H9 (cell line): Measurements from ENCODE around the gene PPM1B. TPM values are rescaled to one million over a fixed set of nuclear protein-coding genes. Genes with fewer than 3 reads are reported as not detected.

ENCODE experiments used
- DNase-seq: peaks from one replicate; pipeline ENCODE4 v3.0.0-alpha.2; 2017
- H2AFZ ChIP-seq: one replicate; pipeline ENCODE4 v1.6.1; 2013; ENCODE audit warnings: mild to moderate bottlenecking, low read length, control low read depth, moderate library complexity
- H2AK5ac ChIP-seq: 2 replicates; pipeline ENCODE4 v1.6.1; 2013; ENCODE audit warnings: low read length, control low read depth, mixed read lengths; ENCODE audit not compliant: insufficient read length
- H2BK120ac ChIP-seq: one replicate; pipeline ENCODE4 v1.6.1; 2013; ENCODE audit warnings: low read depth, mild to moderate bottlenecking, low read length, control low read depth, inconsistent platforms; ENCODE audit not compliant: poor library complexity, severe bottlenecking
- H2BK12ac ChIP-seq: 2 replicates; pipeline ENCODE4 v1.6.1; 2013; ENCODE audit warnings: low read length, control low read depth, mixed read lengths, low read depth; ENCODE audit not compliant: insufficient read length
- H2BK15ac ChIP-seq: 2 replicates; pipeline ENCODE4 v1.6.1; 2013; ENCODE audit warnings: low read depth, low read length, control low read depth
- H2BK20ac ChIP-seq: one replicate; pipeline ENCODE4 v1.6.1; 2013; ENCODE audit warnings: low read depth, mild to moderate bottlenecking, low read length, control low read depth, inconsistent platforms; ENCODE audit not compliant: poor library complexity, severe bottlenecking
- H2BK5ac ChIP-seq: 2 replicates; pipeline ENCODE4 v1.6.1; 2013; ENCODE audit warnings: low read length, control low read depth, mixed read lengths; ENCODE audit not compliant: insufficient read length
- H3K14ac ChIP-seq: 2 replicates; pipeline ENCODE4 v1.6.1; 2013; ENCODE audit warnings: low read length, control low read depth; ENCODE audit not compliant: insufficient read depth
- H3K18ac ChIP-seq: 2 replicates; pipeline ENCODE4 v1.6.1; 2013; ENCODE audit warnings: low read depth, mild to moderate bottlenecking, mixed read lengths, low read length, control low read depth; ENCODE audit not compliant: insufficient read length
- H3K23ac ChIP-seq: 2 replicates; pipeline ENCODE4 v1.6.1; 2013; ENCODE audit warnings: low read length, control low read depth, mixed read lengths, low read depth; ENCODE audit not compliant: insufficient read length
- H3K23me2 ChIP-seq: 2 replicates; pipeline ENCODE4 v1.6.1; 2013; ENCODE audit warnings: low read depth, mild to moderate bottlenecking, mixed read lengths, low read length, control low read depth; ENCODE audit not compliant: insufficient read length, poor library complexity, severe bottlenecking
- H3K27ac ChIP-seq: 2 replicates; pipeline ENCODE4 v1.5.1; 2013; ENCODE audit warnings: low read length, control low read depth, mixed read lengths, low read depth; ENCODE audit not compliant: insufficient read length
- H3K27me3 ChIP-seq: 2 replicates; pipeline ENCODE4 v1.6.1; 2013; ENCODE audit warnings: low read length, control low read depth, inconsistent platforms; ENCODE audit not compliant: insufficient read depth
- H3K4ac ChIP-seq: 2 replicates; pipeline ENCODE4 v1.6.1; 2013; ENCODE audit warnings: low read depth, mild to moderate bottlenecking, control low read depth, inconsistent platforms, low read length, moderate library complexity
- H3K4me1 ChIP-seq: 2 replicates; pipeline ENCODE4 v1.6.1; 2013; ENCODE audit warnings: low read length, control low read depth, inconsistent platforms; ENCODE audit not compliant: insufficient read depth
- H3K4me2 ChIP-seq: 2 replicates; pipeline ENCODE4 v1.6.1; 2013; ENCODE audit warnings: low read length, control low read depth, mixed read lengths; ENCODE audit not compliant: insufficient read length, insufficient read depth
- H3K56ac ChIP-seq: 2 replicates; pipeline ENCODE4 v1.6.1; 2013; ENCODE audit warnings: low read depth, mild to moderate bottlenecking, mixed read lengths, low read length, control low read depth; ENCODE audit not compliant: insufficient read length
- H3K79me1 ChIP-seq: 2 replicates; pipeline ENCODE4 v1.6.1; 2013; ENCODE audit warnings: low read depth, mild to moderate bottlenecking, moderate library complexity, low read length, control low read depth, inconsistent platforms; ENCODE audit not compliant: insufficient read depth, poor library complexity, severe bottlenecking
- H3K79me2 ChIP-seq: 2 replicates; pipeline ENCODE4 v1.6.1; 2013; ENCODE audit warnings: low read length, control low read depth, inconsistent platforms; ENCODE audit not compliant: insufficient read depth
- H3K9ac ChIP-seq: 2 replicates; pipeline ENCODE4 v1.6.1; 2013; ENCODE audit warnings: low read length, control low read depth, mixed read lengths; ENCODE audit not compliant: insufficient read length; ENCODE audit errors: extremely low read depth
- H3K9me3 ChIP-seq: one replicate; pipeline ENCODE4 v1.6.1; 2013; ENCODE audit warnings: low read depth, low read length, inconsistent platforms; ENCODE audit not compliant: control insufficient read depth
- H3T11ph ChIP-seq: one replicate; pipeline ENCODE4 v1.6.1; 2013; ENCODE audit warnings: mild to moderate bottlenecking, low read length, control low read depth, inconsistent platforms
- H4K20me1 ChIP-seq: one replicate; pipeline ENCODE4 v1.6.1; 2013; ENCODE audit not compliant: control insufficient read depth, insufficient read length, insufficient read depth
- H4K5ac ChIP-seq: 2 replicates; pipeline ENCODE4 v1.6.1; 2013; ENCODE audit warnings: low read depth, mild to moderate bottlenecking, mixed read lengths, low read length, control low read depth; ENCODE audit not compliant: insufficient read length
- H4K8ac ChIP-seq: replicated peaks from 2 replicates; pipeline ENCODE4 v1.6.1; 2013; ENCODE audit warnings: low read length, control low read depth, mixed read lengths, low read depth; ENCODE audit not compliant: insufficient read length
- H4K91ac ChIP-seq: 2 replicates; pipeline ENCODE4 v1.6.1; 2013; ENCODE audit warnings: low read depth, mild to moderate bottlenecking, moderate library complexity, mixed read lengths, low read length, control low read depth; ENCODE audit not compliant: insufficient read length
- H3K27ac Mint-ChIP-seq, 3 experiments: 2 replicates in 2 of 3; 3 replicates in 1 of 3; pipeline ENCODE4 v1.8.0; 2020 to 2021; ENCODE audit warnings: mixed read lengths in 3 of 3, mild to moderate bottlenecking in 1 of 3, moderate library complexity in 1 of 3
- H3K27me3 Mint-ChIP-seq: 2 replicates; pipeline ENCODE4 v1.8.0; 2021; ENCODE audit warnings: low read depth, mild to moderate bottlenecking, moderate library complexity, mixed read lengths
- H3K36me3 Mint-ChIP-seq, 3 experiments: 2 replicates in 2 of 3; 3 replicates in 1 of 3; pipeline ENCODE4 v1.8.0; 2020 to 2021; ENCODE audit warnings: low read depth in 3 of 3, mixed read lengths in 3 of 3; ENCODE audit not compliant: insufficient read depth in 1 of 3
- H3K4me1 Mint-ChIP-seq, 2 experiments: 2 replicates each; pipeline ENCODE4 v1.8.0; 2020; ENCODE audit warnings: mixed read lengths in 2 of 2
- H3K4me3 Mint-ChIP-seq, 2 experiments: 2 replicates in 1 of 2; 3 replicates in 1 of 2; pipeline ENCODE4 v1.8.0; 2020 to 2021; ENCODE audit warnings: mild to moderate bottlenecking in 2 of 2, mixed read lengths in 2 of 2, moderate library complexity in 1 of 2
- H3K9me3 Mint-ChIP-seq, 2 experiments: 2 replicates in 1 of 2; 3 replicates in 1 of 2; pipeline ENCODE4 v1.8.0; 2020; ENCODE audit warnings: mild to moderate bottlenecking in 2 of 2, mixed read lengths in 2 of 2, moderate library complexity in 1 of 2
- WGBS: extraction: QIAGEN DNeasy Blood & Tissue Kit; methylation state at CpG from one replicate; pipeline ENCODE4 v1.1.7; 2013; ENCODE audit warnings: missing lambda C conversion rate, low lambda C conversion rate, mixed read lengths; ENCODE audit not compliant: insufficient read length; ENCODE audit errors: extremely low coverage; 5-methylcytosine and 5-hydroxymethylcytosine counted together
- total RNA-seq: library from RNA; stranded (reverse); gene quantifications from 2 replicates; pipeline ENCODE4 v1.2.1, GENCODE V29; 2021
- TF ChIP-seq, protein P1 (sequence below): fragments of 200-600 bp; sonication (generic); conservative IDR thresholded peaks from 3 replicates; pipeline ENCODE4 v1.8.0; 2021; ENCODE audit warnings: antibody characterized with exemption, mild to moderate bottlenecking

Gene PPM1B
- total RNA-seq, 1 experiment from 2014 or later = 156 TPM

DNA sequence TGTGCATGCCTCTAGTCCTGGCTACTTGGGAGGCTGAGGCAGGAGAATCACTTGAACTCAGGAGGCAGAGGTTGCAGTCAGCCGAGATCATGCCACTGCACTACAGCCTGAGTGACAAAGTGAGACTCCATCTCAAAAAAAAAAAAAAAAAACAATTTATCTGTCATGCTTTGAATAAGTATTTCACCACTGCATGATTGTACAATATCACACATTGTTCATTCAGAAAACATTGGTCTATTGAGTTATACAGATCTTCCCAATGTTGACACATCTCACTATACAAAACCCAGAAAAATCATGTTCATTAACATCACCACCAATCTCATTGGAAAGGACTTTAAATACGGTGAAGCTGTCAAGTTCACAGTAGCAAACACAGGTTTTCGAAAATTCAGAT is 46.8 kb upstream of the PPM1B start:
- Histone ChIP-seq H2BK15ac (no peak overlapping the region), H2BK12ac (no peak overlapping the region), H2BK120ac (no peak overlapping the region), H2AFZ (no peak overlapping the region), H2BK5ac (no peak overlapping the region), H3K4ac (no peak overlapping the region), H3K9me3 (no peaks in the 10 kb centered on the region), H3K23ac (no peak overlapping the region), H4K5ac (no peak overlapping the region), H4K91ac (no peak overlapping the region), H2AK5ac (no peak overlapping the region), H3K27ac (no peak overlapping the region), H2BK20ac (no peak overlapping the region), H4K8ac (no peak overlapping the region), H3K18ac (no peak overlapping the region), H3K4me2 (no peak overlapping the region), H3K4me1 (peaks cover 5% of the 10 kb centered on the region; the same call in 1 of the 2 replicates), H3K79me2 (no peaks in the 10 kb centered on the region), H3K23me2 (no peaks in the 10 kb centered on the region), H3T11ph (no peak overlapping the region), H3K9ac (no peak overlapping the region), H3K27me3 (no peaks in the 10 kb centered on the region), H3K14ac (no peak overlapping the region), H4K20me1 (no peaks in the 10 kb centered on the region), H3K56ac (no peak overlapping the region), H3K79me1 (no peaks in the 10 kb centered on the region)
- TF ChIP-seq, protein P1, sequence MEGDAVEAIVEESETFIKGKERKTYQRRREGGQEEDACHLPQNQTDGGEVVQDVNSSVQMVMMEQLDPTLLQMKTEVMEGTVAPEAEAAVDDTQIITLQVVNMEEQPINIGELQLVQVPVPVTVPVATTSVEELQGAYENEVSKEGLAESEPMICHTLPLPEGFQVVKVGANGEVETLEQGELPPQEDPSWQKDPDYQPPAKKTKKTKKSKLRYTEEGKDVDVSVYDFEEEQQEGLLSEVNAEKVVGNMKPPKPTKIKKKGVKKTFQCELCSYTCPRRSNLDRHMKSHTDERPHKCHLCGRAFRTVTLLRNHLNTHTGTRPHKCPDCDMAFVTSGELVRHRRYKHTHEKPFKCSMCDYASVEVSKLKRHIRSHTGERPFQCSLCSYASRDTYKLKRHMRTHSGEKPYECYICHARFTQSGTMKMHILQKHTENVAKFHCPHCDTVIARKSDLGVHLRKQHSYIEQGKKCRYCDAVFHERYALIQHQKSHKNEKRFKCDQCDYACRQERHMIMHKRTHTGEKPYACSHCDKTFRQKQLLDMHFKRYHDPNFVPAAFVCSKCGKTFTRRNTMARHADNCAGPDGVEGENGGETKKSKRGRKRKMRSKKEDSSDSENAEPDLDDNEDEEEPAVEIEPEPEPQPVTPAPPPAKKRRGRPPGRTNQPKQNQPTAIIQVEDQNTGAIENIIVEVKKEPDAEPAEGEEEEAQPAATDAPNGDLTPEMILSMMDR = no peak
- WGBS = no CpG with 5 or more reads among the region's 3 CpGs
- Mint-ChIP-seq H3K27me3 (no peaks in the 10 kb centered on the region), H3K27ac (0 out of 7 replicates have a peak overlapping the region, but pooled peaks of 1 of the 3 experiments have one; percentile 7), H3K4me3 (no peak overlapping the region), H3K36me3 (no peaks in the 10 kb centered on the region; a peak in 1 of 7 replicates), H3K4me1 (peaks cover 22% of the 10 kb centered on the region in 2 experiments), H3K9me3 (no peaks in the 10 kb centered on the region; a peak in 1 of 5 replicates)
- DNase-seq = no peak
